ENCODE measurements around the gene LRRFIP1.

LRRFIP1 gene

DNA sequence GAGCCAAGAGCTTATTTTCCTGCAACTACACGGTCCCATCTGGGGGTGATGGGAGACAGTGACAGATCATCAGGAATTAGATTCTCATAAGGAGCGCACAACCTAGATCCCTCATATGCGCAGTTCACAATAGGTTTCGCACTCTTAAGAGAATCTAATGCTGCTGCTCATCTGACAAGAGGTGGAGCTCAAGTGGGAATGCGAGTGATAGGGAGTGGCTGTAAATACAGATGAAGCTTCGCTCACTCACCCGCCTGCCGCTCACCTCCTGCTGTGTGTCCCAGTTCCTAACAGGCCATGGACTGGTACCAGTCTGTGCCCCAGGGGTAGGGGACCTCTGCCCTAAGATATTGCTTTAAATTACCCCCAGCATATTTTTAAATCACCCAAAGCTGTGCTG lies 10.8 kb downstream of the LRRFIP1 start:
- Histone ChIP-seq H3K27ac (ENCODE audit: low read depth, low read length) (no peak overlapping the region), H3K36me3 (ENCODE audit: insufficient read depth, low read length) (peaks cover 11% of the 10 kb centered on the region), H3K9ac (ENCODE audit: low read length) (no peak overlapping the region), H3K4me1 (ENCODE audit: insufficient read depth, low read length) (peaks cover 3% of the 10 kb centered on the region), H3K9me3 (ENCODE audit: low read length) (no peaks in the 10 kb centered on the region), H3K27me3 (ENCODE audit: control insufficient read depth in 1 of 2, insufficient read depth in 2 of 2, low read length in 2 of 2) (no peaks in the 10 kb centered on the region), H3K4me3 (ENCODE audit: low read depth in 1 of 2, low read length in 2 of 2) (no peak overlapping the region)

DNA sequence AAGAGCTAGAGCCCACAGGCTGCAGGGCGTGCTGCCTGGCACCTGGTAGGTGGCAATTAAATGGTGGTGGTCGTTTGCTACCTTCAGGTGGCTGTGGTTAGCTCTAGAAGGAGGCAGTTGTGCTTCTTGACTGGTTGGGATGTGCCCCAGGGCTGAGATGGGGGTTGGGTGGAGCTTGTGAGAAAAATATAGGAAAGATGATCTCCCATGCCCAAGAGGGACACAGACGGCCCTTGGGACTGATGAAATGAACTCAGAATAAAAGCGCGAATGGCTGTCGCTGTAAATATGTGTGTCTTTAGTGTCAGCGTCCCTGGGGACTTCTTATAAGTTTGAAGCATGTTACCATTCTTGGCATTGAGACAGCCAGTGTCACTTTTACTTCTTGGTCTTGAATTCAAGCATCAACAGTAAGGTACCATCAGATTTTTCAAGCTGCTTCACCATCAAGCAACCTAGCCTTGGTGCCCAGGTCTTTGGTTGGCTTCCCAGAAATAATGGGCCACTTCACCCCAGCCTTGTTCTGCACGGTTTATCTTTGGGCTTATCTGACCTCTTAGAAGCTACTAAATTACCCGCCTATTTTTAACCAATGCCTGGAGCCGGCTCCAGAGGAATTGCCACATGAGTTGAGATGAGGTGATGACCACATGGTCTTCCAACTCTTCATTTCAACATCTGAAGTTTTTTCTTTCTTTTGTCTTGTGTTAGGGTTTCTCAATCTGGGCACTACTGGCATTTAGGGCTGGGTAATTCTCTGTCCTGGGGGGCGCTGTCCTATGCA lies 11.9 kb downstream of the LRRFIP1 start:
- Histone ChIP-seq H3K9ac (ENCODE audit: low read length) (no peak overlapping the region), H3K27ac (ENCODE audit: low read depth, low read length) (no peak overlapping the region), H3K9me3 (ENCODE audit: low read length) (no peaks in the 10 kb centered on the region), H3K36me3 (ENCODE audit: insufficient read depth, low read length) (peaks cover 11% of the 10 kb centered on the region), H3K27me3 (ENCODE audit: control insufficient read depth in 1 of 2, insufficient read depth in 2 of 2, low read length in 2 of 2) (no peaks in the 10 kb centered on the region), H3K4me1 (ENCODE audit: insufficient read depth, low read length) (no peaks in the 10 kb centered on the region), H3K4me3 (ENCODE audit: low read depth in 1 of 2, low read length in 2 of 2) (no peak overlapping the region)

DNA sequence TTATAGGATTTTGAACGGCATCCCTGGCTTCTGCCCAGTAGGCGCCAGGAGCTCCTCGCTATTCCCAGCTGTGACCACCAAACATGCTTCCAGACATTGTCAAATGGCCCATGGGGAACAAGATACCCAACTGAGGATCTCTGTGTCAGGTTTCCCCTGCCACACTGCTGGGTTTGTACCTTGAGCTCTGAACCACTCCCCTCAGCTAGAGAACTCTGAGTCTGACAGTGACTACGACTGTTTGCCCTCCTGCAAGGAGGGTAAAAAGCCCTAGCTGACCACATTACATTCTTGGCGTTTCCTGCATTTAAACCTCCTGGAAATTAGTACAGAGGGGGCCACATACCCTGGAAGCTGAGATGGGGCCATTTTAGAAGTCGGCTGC lies 12.4 kb downstream of the LRRFIP1 start:
- Histone ChIP-seq H3K27ac (ENCODE audit: low read depth, low read length) (no peak overlapping the region), H3K27me3 (ENCODE audit: control insufficient read depth in 1 of 2, insufficient read depth in 2 of 2, low read length in 2 of 2) (no peaks in the 10 kb centered on the region), H3K36me3 (ENCODE audit: insufficient read depth, low read length) (peaks cover 11% of the 10 kb centered on the region), H3K4me1 (ENCODE audit: insufficient read depth, low read length) (no peaks in the 10 kb centered on the region), H3K9me3 (ENCODE audit: low read length) (no peaks in the 10 kb centered on the region), H3K9ac (ENCODE audit: low read length) (no peak overlapping the region), H3K4me3 (ENCODE audit: low read depth in 1 of 2, low read length in 2 of 2) (no peak overlapping the region)

DNA sequence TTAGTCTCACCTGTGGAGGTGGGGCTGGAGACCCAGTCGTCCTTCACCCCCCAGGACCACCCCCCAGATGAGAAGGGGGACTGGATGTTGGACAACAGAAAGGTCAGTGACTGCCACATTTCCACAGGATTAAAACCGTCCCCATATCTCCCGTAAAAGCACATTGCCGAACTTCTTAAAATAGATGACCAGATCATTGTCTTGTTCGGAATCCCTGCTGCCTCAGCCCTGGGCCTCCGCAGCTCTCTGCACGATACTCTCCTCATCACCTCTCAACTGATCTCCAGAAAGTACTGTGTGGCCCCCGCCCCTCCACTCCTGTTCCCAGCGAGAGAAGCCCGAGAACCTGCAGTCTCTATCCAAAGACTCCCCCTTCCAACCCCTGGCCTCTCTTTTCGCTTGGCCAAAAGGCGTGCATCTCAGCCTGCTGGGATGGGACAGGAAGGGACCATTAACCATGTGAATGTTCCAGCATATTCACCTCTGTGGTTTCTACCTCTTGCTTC lies 13.2 kb downstream of the LRRFIP1 start:
- no peak overlapping the region for H3K27ac ChIP-seq (ENCODE audit: low read depth, low read length)
- peaks cover 16% of the 10 kb centered on the region for H3K36me3 ChIP-seq (ENCODE audit: insufficient read depth, low read length)
- no peak overlapping the region for H3K9ac ChIP-seq (ENCODE audit: low read length)
- no peak overlapping the region for H3K4me3 ChIP-seq (ENCODE audit: low read depth in 1 of 2, low read length in 2 of 2)
- H3K27me3 ChIP-seq (ENCODE audit: control insufficient read depth in 1 of 2, insufficient read depth in 2 of 2, low read length in 2 of 2): no peaks in the 10 kb centered on the region
- H3K9me3 ChIP-seq (ENCODE audit: low read length): no peaks in the 10 kb centered on the region
- H3K4me1 ChIP-seq (ENCODE audit: insufficient read depth, low read length): no peaks in the 10 kb centered on the region

DNA sequence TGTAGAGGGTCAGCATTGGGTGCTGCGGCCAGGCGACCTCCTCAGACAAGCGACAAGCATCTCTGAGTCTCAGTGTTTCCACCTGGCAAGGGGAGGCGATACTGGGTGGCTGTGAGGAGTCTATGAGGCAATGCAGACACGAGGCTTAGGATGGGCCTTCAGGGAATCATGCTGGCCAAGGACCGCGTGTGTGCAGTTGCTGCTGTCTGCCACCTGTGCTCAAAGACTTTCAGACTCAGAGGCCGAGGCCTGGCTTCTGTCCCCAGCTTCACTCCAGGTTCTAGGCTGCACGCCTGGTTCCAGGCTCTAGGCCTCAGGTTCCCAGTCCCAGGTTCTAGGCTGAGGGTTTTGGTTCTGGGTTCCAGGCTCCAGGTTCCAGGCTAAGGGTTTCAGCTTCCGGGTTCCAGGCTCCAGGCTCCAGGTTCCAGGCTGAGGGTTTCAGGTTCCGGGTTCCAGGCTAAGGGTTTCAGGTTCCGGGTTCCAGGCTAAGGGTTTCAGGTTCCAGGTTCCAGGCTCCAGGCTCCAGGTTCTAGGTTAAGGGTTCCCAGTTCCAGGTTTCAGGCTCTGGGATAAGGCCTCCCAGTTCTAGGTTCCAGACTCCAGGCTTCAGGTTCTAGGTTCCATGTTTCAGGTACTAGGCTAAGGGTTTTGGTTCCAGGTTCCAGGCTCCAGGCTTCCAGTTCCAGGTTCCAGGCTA lies 14.8 kb downstream of the LRRFIP1 start:
- H3K4me1 ChIP-seq (ENCODE audit: insufficient read depth, low read length): no peaks in the 10 kb centered on the region
- H3K9ac ChIP-seq (ENCODE audit: low read length): no peak overlapping the region
- peaks cover 19% of the 10 kb centered on the region for H3K36me3 ChIP-seq (ENCODE audit: insufficient read depth, low read length)
- H3K4me3 ChIP-seq (ENCODE audit: low read depth in 1 of 2, low read length in 2 of 2): no peak overlapping the region
- H3K27me3 ChIP-seq (ENCODE audit: control insufficient read depth in 1 of 2, insufficient read depth in 2 of 2, low read length in 2 of 2): no peaks in the 10 kb centered on the region
- H3K9me3 ChIP-seq (ENCODE audit: low read length): no peaks in the 10 kb centered on the region
- H3K27ac ChIP-seq (ENCODE audit: low read depth, low read length): no peak overlapping the region

DNA sequence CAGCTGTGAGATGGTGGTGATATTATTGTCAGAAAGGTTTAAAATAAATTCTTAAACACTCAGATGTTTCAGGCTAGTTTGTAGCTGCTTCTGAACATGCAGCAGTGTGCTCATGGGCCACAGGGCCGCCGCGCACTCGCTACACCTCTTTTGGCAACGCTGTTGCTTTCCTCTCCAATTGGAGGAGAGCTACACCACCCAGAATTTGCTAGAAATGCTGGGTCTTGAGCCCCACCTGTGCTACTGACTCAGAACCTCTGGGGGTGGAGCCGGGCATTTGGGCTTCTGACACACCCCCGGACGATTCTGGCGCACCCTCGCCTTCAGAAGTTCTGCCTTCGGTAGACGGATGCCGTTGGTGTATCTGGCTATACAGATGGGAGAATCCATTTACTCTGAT lies 15.7 kb downstream of the LRRFIP1 start:
- Histone ChIP-seq H3K4me3 (ENCODE audit: low read depth in 1 of 2, low read length in 2 of 2) (no peak overlapping the region), H3K36me3 (ENCODE audit: insufficient read depth, low read length) (peaks cover 19% of the 10 kb centered on the region), H3K27ac (ENCODE audit: low read depth, low read length) (no peak overlapping the region), H3K9me3 (ENCODE audit: low read length) (no peaks in the 10 kb centered on the region), H3K9ac (ENCODE audit: low read length) (no peak overlapping the region), H3K27me3 (ENCODE audit: control insufficient read depth in 1 of 2, insufficient read depth in 2 of 2, low read length in 2 of 2) (no peaks in the 10 kb centered on the region), H3K4me1 (ENCODE audit: insufficient read depth, low read length) (no peaks in the 10 kb centered on the region)

DNA sequence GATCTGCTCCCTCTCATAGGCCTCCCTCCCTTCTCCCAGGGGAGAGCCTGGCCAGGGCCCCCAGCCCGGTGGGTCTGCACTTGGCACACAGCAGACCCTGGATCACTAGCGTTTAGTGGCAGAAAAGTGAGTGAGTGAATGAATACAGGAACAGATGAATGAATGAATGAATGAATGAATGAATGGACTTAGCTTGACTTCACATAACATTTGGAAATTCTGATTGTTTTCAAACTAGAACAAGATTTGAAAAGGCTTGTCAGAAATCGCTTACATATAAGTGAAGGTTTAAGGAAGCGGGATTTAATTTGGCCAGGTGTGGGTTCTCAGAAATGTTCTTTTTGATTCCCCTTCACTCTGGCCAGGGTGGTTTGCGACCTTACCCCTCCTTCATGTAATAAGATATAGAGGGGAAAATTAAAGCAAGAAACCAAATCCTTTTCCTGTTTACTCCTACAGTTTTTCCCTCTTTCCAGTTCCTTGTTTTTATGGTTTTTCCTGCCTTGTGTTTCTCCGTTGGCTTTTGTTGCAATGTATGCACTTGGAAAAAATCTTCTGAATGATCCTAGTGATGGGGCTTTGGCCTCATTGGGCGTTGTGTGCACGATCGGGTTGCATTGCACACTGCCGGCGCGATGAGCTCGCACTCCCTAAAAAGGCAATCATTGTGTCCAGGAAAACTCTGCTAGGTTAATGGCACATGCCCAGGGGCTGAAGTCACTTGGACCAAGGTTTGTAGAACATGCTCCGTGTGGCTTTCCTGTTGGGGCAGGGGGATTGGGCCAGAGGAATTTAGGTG lies 16.4 kb downstream of the LRRFIP1 start:
- H3K36me3 ChIP-seq (ENCODE audit: insufficient read depth, low read length): peaks cover 19% of the 10 kb centered on the region
- H3K4me3 ChIP-seq (ENCODE audit: low read depth in 1 of 2, low read length in 2 of 2): no peak overlapping the region
- no peak overlapping the region for H3K27ac ChIP-seq (ENCODE audit: low read depth, low read length)
- no peak overlapping the region for H3K9ac ChIP-seq (ENCODE audit: low read length)
- no peaks in the 10 kb centered on the region for H3K27me3 ChIP-seq (ENCODE audit: control insufficient read depth in 1 of 2, insufficient read depth in 2 of 2, low read length in 2 of 2)
- H3K9me3 ChIP-seq (ENCODE audit: low read length): no peaks in the 10 kb centered on the region
- no peaks in the 10 kb centered on the region for H3K4me1 ChIP-seq (ENCODE audit: insufficient read depth, low read length)

DNA sequence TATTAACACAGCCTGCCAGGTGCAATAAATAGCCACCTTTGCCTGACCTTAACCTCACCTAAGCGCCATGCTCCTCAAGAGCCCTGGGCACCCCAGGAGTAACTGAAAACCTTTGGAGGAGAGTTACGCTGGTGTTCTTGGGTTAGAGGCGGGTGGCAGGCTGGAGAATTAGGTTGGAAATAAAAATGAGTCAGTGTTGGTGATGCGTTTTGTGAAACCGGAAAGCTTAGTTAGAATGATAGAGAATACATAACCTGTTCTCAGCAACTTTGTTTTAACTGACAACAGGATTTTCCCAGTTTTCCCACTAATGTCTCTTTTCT lies 17.0 kb downstream of the LRRFIP1 start:
- H3K27me3 ChIP-seq (ENCODE audit: control insufficient read depth in 1 of 2, insufficient read depth in 2 of 2, low read length in 2 of 2): no peaks in the 10 kb centered on the region
- no peaks in the 10 kb centered on the region for H3K4me1 ChIP-seq (ENCODE audit: insufficient read depth, low read length)
- peaks cover 19% of the 10 kb centered on the region for H3K36me3 ChIP-seq (ENCODE audit: insufficient read depth, low read length)
- H3K27ac ChIP-seq (ENCODE audit: low read depth, low read length): no peak overlapping the region
- no peak overlapping the region for H3K4me3 ChIP-seq (ENCODE audit: low read depth in 1 of 2, low read length in 2 of 2)
- no peak overlapping the region for H3K9ac ChIP-seq (ENCODE audit: low read length)
- H3K9me3 ChIP-seq (ENCODE audit: low read length): no peaks in the 10 kb centered on the region

DNA sequence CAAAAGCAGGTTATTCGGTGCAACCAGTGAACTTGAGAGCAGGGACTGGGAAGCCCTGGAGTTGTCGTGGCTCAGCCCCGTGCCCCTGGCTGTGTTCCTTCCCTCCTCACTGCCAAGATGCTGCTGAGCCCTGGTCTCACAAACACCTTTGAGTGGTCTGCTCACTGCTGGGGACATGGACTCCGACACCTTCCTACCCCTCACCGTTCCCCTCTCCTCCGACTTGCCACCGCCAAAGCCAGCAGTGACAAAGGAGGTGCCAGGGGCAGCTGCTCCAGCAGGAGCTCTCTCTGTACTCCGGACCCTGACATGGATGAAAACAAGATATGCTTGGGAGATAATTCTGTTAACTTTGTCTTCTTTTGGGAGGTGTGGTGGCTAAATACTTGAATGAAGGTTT lies 17.9 kb downstream of the LRRFIP1 start:
- Histone ChIP-seq H3K4me1 (ENCODE audit: insufficient read depth, low read length) (no peaks in the 10 kb centered on the region), H3K27me3 (ENCODE audit: control insufficient read depth in 1 of 2, insufficient read depth in 2 of 2, low read length in 2 of 2) (no peaks in the 10 kb centered on the region), H3K27ac (ENCODE audit: low read depth, low read length) (no peak overlapping the region), H3K9me3 (ENCODE audit: low read length) (no peaks in the 10 kb centered on the region), H3K4me3 (ENCODE audit: low read depth in 1 of 2, low read length in 2 of 2) (no peak overlapping the region), H3K9ac (ENCODE audit: low read length) (no peak overlapping the region), H3K36me3 (ENCODE audit: insufficient read depth, low read length) (peaks cover 13% of the 10 kb centered on the region)

DNA sequence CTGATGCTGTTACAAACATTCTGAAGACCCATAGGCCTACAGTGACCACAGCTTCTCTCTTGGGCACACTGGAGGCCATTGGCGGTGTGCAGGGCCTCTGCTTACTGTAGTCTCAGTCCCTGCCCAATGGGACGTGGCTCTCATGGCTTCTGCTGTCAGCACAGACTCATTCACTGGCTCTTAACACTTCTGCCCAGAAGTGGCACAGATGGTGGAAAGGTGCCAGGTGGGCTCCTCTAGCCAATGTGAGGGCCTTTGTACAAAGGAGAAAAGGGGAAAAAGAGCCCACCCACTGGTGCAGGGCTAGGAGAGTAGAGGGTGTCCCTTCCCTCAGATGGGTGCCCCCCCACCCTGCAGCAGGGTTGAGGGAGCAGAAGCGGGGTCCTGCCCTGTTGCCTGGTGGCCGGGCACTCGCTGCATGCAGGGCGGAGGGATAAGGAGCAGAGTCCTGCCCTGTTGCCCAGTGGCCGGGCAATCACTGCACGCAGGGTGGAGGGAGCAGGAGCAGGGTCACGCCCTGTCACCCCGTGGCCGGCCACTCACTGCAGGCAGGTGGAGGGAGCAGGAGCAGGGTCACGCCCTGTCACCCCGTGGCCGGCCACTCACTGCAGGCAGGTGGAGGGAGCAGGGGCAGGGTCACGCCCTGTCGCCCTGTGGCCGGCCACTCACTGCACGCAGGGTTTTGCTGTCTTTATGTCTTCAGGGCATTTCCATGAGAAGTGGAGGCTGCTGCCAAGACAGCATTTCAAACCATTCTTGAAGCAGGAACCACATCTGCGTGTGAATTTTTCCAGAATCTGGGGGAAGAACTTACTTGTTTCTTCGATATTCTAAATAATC lies 20.0 kb downstream of the LRRFIP1 start:
- Histone ChIP-seq H3K4me3 (ENCODE audit: low read depth in 1 of 2, low read length in 2 of 2) (no peak overlapping the region), H3K27ac (ENCODE audit: low read depth, low read length) (no peak overlapping the region), H3K9ac (ENCODE audit: low read length) (no peak overlapping the region), H3K4me1 (ENCODE audit: insufficient read depth, low read length) (no peaks in the 10 kb centered on the region), H3K27me3 (ENCODE audit: control insufficient read depth in 1 of 2, insufficient read depth in 2 of 2, low read length in 2 of 2) (no peaks in the 10 kb centered on the region), H3K9me3 (ENCODE audit: low read length) (no peaks in the 10 kb centered on the region), H3K36me3 (ENCODE audit: insufficient read depth, low read length) (peaks cover 9% of the 10 kb centered on the region)

DNA sequence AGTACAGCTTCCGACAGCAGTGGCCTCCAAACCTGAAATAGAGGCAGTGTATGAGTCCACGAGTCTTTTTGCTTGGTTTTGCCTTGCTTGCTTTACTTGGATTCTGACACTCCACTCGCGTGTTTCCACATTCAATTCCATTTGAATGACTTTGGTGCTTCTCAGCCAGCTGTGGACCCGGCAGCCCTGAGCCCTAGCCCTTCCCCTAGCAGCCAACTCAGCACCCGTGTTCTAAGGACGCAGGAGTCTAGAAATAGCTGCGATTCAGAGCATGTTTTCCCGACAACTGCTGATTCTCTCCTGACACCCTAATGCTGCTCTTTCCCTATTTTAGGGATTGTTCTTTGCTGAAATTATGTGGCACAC lies 20.6 kb downstream of the LRRFIP1 start:
- Histone ChIP-seq H3K27me3 (ENCODE audit: control insufficient read depth in 1 of 2, insufficient read depth in 2 of 2, low read length in 2 of 2) (no peaks in the 10 kb centered on the region), H3K9ac (ENCODE audit: low read length) (no peak overlapping the region), H3K4me3 (ENCODE audit: low read depth in 1 of 2, low read length in 2 of 2) (no peak overlapping the region), H3K9me3 (ENCODE audit: low read length) (no peaks in the 10 kb centered on the region), H3K36me3 (ENCODE audit: insufficient read depth, low read length) (peaks cover 9% of the 10 kb centered on the region), H3K4me1 (ENCODE audit: insufficient read depth, low read length) (no peaks in the 10 kb centered on the region), H3K27ac (ENCODE audit: low read depth, low read length) (no peak overlapping the region)
